T-cell (primary cell): Measurements from ENCODE around the gene SPSB1. TPM values are rescaled to one million over a fixed set of nuclear protein-coding genes. Genes with fewer than 3 reads are reported as not detected.
"Not testable (repeated sequence)": the region's sequence is repeated elsewhere in the genome, so short reads cannot be mapped to it uniquely, and the experiment has no call there.

Experiments
- ATAC-seq, 4 experiments: fragments of 200-7000 bp in 3 of 4; fragments of 150-1000 bp in 1 of 4; cut with Tn5 transposase; replicated peaks in 1 of 4; 1 replicate in 3 of 4; 2 replicates in 1 of 4; pipeline ENCODE4 v1.10.0; 2021; ENCODE audit warnings: moderate library complexity in 3 of 4, mild to moderate bottlenecking in 2 of 4, moderate number of reproducible peaks in 1 of 4
- CTCF ChIA-PET, 2 donors: fragments of 300-600 bp; sonication (Branson Sonifier 250); formaldehyde crosslinking; loops; one replicate each; lab custom pipeline; 2022; ENCODE audit warnings: antibody characterized with exemption in 2 of 2; lab: Charles Lee
- POLR2A ChIA-PET, 2 donors: fragments of 300-600 bp; sonication (Branson Sonifier 250); formaldehyde crosslinking; loops; one replicate each; lab custom pipeline; 2022; ENCODE audit warnings: antibody characterized with exemption in 2 of 2; lab: Charles Lee
- DNase-seq, 35 experiments: peaks; one replicate each; pipeline versions ENCODE4 v3.0.0 to v3.0.0-alpha.2; 2013 to 2023
- H3K27ac ChIP-seq: one replicate; pipeline ENCODE4 v1.5.1; 2013; ENCODE audit warnings: low read length
- H3K27me3 ChIP-seq, 2 experiments: replicated peaks in 1 of 2; 1 replicate in 1 of 2; 2 replicates in 1 of 2; pipeline versions ENCODE4 v1.6.1 to v1.7.0; 2013; ENCODE audit warnings: low read length in 1 of 2, mixed read lengths in 1 of 2; ENCODE audit not compliant: control insufficient read depth in 2 of 2, insufficient read depth in 2 of 2; ENCODE audit errors: extremely low read depth in 1 of 2
- H3K36me3 ChIP-seq, 2 donors: 1 replicate in 1 of 2; 2 replicates in 1 of 2; pipeline versions ENCODE4 v1.6.1 to v1.7.0; 2013; ENCODE audit warnings: low read length in 1 of 2; ENCODE audit not compliant: control insufficient read depth in 2 of 2, insufficient read depth in 1 of 2; ENCODE audit errors: extremely low read depth in 1 of 2
- H3K4me1 ChIP-seq, 2 experiments: 1 replicate in 1 of 2; 2 replicates in 1 of 2; pipeline versions ENCODE4 v1.6.1 to v1.7.0; 2013; ENCODE audit warnings: low read length in 2 of 2, mixed read lengths in 1 of 2; ENCODE audit not compliant: insufficient read depth in 2 of 2, control insufficient read depth in 1 of 2; ENCODE audit errors: extremely low read depth in 1 of 2
- H3K4me3 ChIP-seq, 2 donors: 1 replicate in 1 of 2; 2 replicates in 1 of 2; pipeline versions ENCODE4 v1.5.1 to v1.7.0; 2013; ENCODE audit warnings: mild to moderate bottlenecking in 2 of 2, low read length in 1 of 2, moderate library complexity in 1 of 2; ENCODE audit not compliant: control insufficient read depth in 1 of 2; ENCODE audit errors: extremely low read depth in 1 of 2
- H3K9me3 ChIP-seq: 2 replicates; pipeline ENCODE4 v1.7.0; 2013
- H3K27ac Mint-ChIP-seq, 2 donors: one replicate each; pipeline ENCODE4 v1.8.0; 2020 to 2021; ENCODE audit warnings: mild to moderate bottlenecking in 2 of 2, mixed read lengths in 2 of 2
- H3K27me3 Mint-ChIP-seq, 2 donors: one replicate each; pipeline ENCODE4 v1.8.0; 2021 to 2022; ENCODE audit warnings: mixed read lengths in 2 of 2
- H3K36me3 Mint-ChIP-seq: one replicate; pipeline ENCODE4 v1.8.0; 2021; ENCODE audit warnings: mixed read lengths
- H3K4me1 Mint-ChIP-seq, 3 donors: one replicate each; pipeline ENCODE4 v1.8.0; 2020 to 2022; ENCODE audit warnings: mixed read lengths in 3 of 3, mild to moderate bottlenecking in 1 of 3
- H3K4me3 Mint-ChIP-seq, 3 donors: one replicate each; pipeline ENCODE4 v1.8.0; 2020 to 2022; ENCODE audit warnings: mild to moderate bottlenecking in 3 of 3, mixed read lengths in 3 of 3, moderate library complexity in 3 of 3
- H3K9me3 Mint-ChIP-seq, 3 donors: one replicate each; pipeline ENCODE4 v1.8.0; 2020 to 2022; ENCODE audit warnings: mixed read lengths in 3 of 3
- WGBS: methylation state at CpG from one replicate; pipeline ENCODE4 v1.1.5; 2013; ENCODE audit warnings: missing lambda C conversion rate; ENCODE audit not compliant: insufficient coverage; 5-methylcytosine and 5-hydroxymethylcytosine counted together
- total RNA-seq, 35 experiments: library from RNA in 6 of 35; stranded (reverse) in 6 of 35; fragments of 120-200 nt in 1 of 35; gene quantifications; one replicate each; pipeline versions ENCODE4 v1.2.1 to v1.2.4 and lab custom pipeline; 2013 to 2026

SPSB1 gene
- total RNA-seq, 5 donors from 2014 or later (not counting 1 experiment from before 2014, with no cell fraction given): 3.1 to 6.4 (median 5.4) TPM

- DNase-seq (no peak), ATAC-seq (no peak)
- Histone ChIP-seq H3K27ac (no peak overlapping the region), H3K4me3 (no peak overlapping the region), H3K4me1 (peaks cover 10 to 32% of the 10 kb centered on the region in 2 experiments), H3K27me3 (peaks cover 0 to 14% of the 10 kb centered on the region in 2 experiments), H3K36me3 (no peaks in the 10 kb centered on the region), H3K9me3 (no peaks in the 10 kb centered on the region)
- Mint-ChIP-seq H3K4me3 (no peak overlapping the region), H3K9me3 (no peaks in the 10 kb centered on the region), H3K27me3 (no peaks in the 10 kb centered on the region), H3K36me3 (no peaks in the 10 kb centered on the region), H3K27ac (no peak overlapping the region), H3K4me1 (peaks cover 17 to 37% (median 22%) of the 10 kb centered on the region in 3 donors)
- ChIA-PET CTCF (interaction anchor here in 1 of 2 donors (0.5 kb wide), 1 partner anchor 194 kb away, joined by 4 read pairs; no protein-coding TSS in a partner anchor), POLR2A (no interaction called here)
- WGBS: no CpG with 5 or more reads among the region's 3 CpGs
Observed at GRCh38 chr1:9298282-9298681, 5.6 kb downstream of the SPSB1 start.

- POLR2A ChIA-PET: not testable (repeated sequence)
- 78% methylated on average over 6 of the region's 16 CpGs for WGBS
- H3K4me1 ChIP-seq: peaks cover 0 to 18% of the 10 kb centered on the region in 2 experiments
Observed at GRCh38 chr1:9299571-9300541, 7.2 kb downstream of the SPSB1 start.

GRCh38 chr1:9300573-9300972 lies 7.9 kb downstream of the SPSB1 start:
- CTCF ChIA-PET: no interaction called here
- ATAC-seq: no peak
- Mint-ChIP-seq H3K4me1 (peaks cover 17 to 43% (median 22%) of the 10 kb centered on the region in 3 donors), H3K36me3 (no peaks in the 10 kb centered on the region), H3K27ac (no peak overlapping the region), H3K9me3 (no peaks in the 10 kb centered on the region), H3K4me3 (no peak overlapping the region), H3K27me3 (no peaks in the 10 kb centered on the region)
- H3K27ac ChIP-seq: no peak overlapping the region
- WGBS: 50% methylated on average over 4 of the region's 6 CpGs
- no peaks in the 10 kb centered on the region for H3K36me3 ChIP-seq
- no peak overlapping the region for H3K4me3 ChIP-seq
- no peaks in the 10 kb centered on the region for H3K9me3 ChIP-seq
- peaks cover 0 to 6% of the 10 kb centered on the region in 2 experiments for H3K27me3 ChIP-seq
- POLR2A ChIA-PET: no interaction called here
- DNase-seq: no peak
- H3K4me1 ChIP-seq: peaks cover 0 to 15% of the 10 kb centered on the region in 2 experiments

More at GRCh38 chr1:9299571-9300541, 7.2 kb downstream of the SPSB1 start:
- H3K9me3 Mint-ChIP-seq, H3K27ac ChIP-seq, H3K36me3 ChIP-seq, H3K27ac Mint-ChIP-seq, H3K9me3 ChIP-seq, DNase-seq, H3K4me3 Mint-ChIP-seq, CTCF ChIA-PET, H3K36me3 Mint-ChIP-seq, H3K4me3 ChIP-seq, H3K27me3 Mint-ChIP-seq, ATAC-seq: not testable (repeated sequence)
- H3K4me1 Mint-ChIP-seq: peaks cover 17 to 38% (median 22%) of the 10 kb centered on the region in 3 donors
- peaks cover 0 to 11% of the 10 kb centered on the region in 2 experiments for H3K27me3 ChIP-seq

GRCh38 chr1:9302745-9303524 lies 10.2 kb downstream of the SPSB1 start:
- H3K27ac Mint-ChIP-seq: no peak overlapping the region
- DNase-seq (no peak), ATAC-seq (no peak)
- Histone ChIP-seq H3K4me3 (no peak overlapping the region), H3K27ac (no peak overlapping the region), H3K36me3 (no peaks in the 10 kb centered on the region), H3K9me3 (no peaks in the 10 kb centered on the region), H3K27me3 (peaks cover 0 to 5% of the 10 kb centered on the region in 2 experiments), H3K4me1 (peaks cover 0 to 11% of the 10 kb centered on the region in 2 experiments)
- no peaks in the 10 kb centered on the region for H3K36me3 Mint-ChIP-seq
- peaks cover 13 to 41% (median 17%) of the 10 kb centered on the region in 3 donors for H3K4me1 Mint-ChIP-seq
- no peaks in the 10 kb centered on the region for H3K9me3 Mint-ChIP-seq
- no peak overlapping the region for H3K4me3 Mint-ChIP-seq
- CTCF ChIA-PET: no interaction called here
- 69% methylated on average over 2 of the region's 9 CpGs for WGBS
- H3K27me3 Mint-ChIP-seq: no peaks in the 10 kb centered on the region
- POLR2A ChIA-PET: no interaction called here

GRCh38 chr1:9303916-9304315 lies 11.2 kb downstream of the SPSB1 start:
- H3K27me3 ChIP-seq: peaks cover 0 to 7% of the 10 kb centered on the region in 2 experiments
- CTCF ChIA-PET: interaction anchor here (0.6 to 1.0 kb wide), 2 partner anchors 151 kb away, joined by 3 to 4 read pairs; no protein-coding TSS in a partner anchor
- no peaks in the 10 kb centered on the region for H3K36me3 Mint-ChIP-seq
- ATAC-seq: no peak
- H3K36me3 ChIP-seq: peaks cover 0 to 3% of the 10 kb centered on the region in 2 donors
- DNase-seq: no peak
- POLR2A ChIA-PET: no interaction called here
- H3K27me3 Mint-ChIP-seq: no peaks in the 10 kb centered on the region
- WGBS: 90% methylated on average over 6 of the region's 6 CpGs
- H3K4me3 ChIP-seq: no peak overlapping the region
- H3K27ac Mint-ChIP-seq: no peak overlapping the region
- peaks cover 13 to 42% (median 17%) of the 10 kb centered on the region in 3 donors for H3K4me1 Mint-ChIP-seq
- no peaks in the 10 kb centered on the region for H3K9me3 ChIP-seq
- H3K9me3 Mint-ChIP-seq: no peaks in the 10 kb centered on the region
- no peak overlapping the region for H3K4me3 Mint-ChIP-seq
- peaks cover 2 to 11% of the 10 kb centered on the region in 2 experiments for H3K4me1 ChIP-seq
- no peak overlapping the region for H3K27ac ChIP-seq

GRCh38 chr1:9305216-9305615 lies 12.5 kb downstream of the SPSB1 start:
- Mint-ChIP-seq H3K9me3 (no peaks in the 10 kb centered on the region), H3K36me3 (no peaks in the 10 kb centered on the region), H3K4me1 (peaks cover 13 to 41% (median 17%) of the 10 kb centered on the region in 3 donors), H3K4me3 (no peak overlapping the region), H3K27ac (no peak overlapping the region), H3K27me3 (no peaks in the 10 kb centered on the region)
- Histone ChIP-seq H3K9me3 (no peaks in the 10 kb centered on the region), H3K27ac (no peak overlapping the region), H3K4me1 (peaks cover 2 to 11% of the 10 kb centered on the region in 2 experiments), H3K27me3 (peaks cover 0 to 7% of the 10 kb centered on the region in 2 experiments), H3K36me3 (peaks cover 0 to 3% of the 10 kb centered on the region in 2 donors), H3K4me3 (no peak overlapping the region)
- ATAC-seq: no peak
- CTCF ChIA-PET: no interaction called here
- WGBS: 85% methylated on average over 14 of the region's 14 CpGs
- POLR2A ChIA-PET: no interaction called here
- DNase-seq: no peak
